ENCODE data around the gene CYLD. TPM values are rescaled to one million over a fixed set of nuclear protein-coding genes. Genes with fewer than 3 reads are reported as not detected.

The CYLD gene
- total and polyA plus RNA-seq, 2 of the 4 experiments (the other 2 are of a cell fraction), result 16.2 to 37.3 TPM

- no peak overlapping the region for H4K91ac ChIP-seq (ENCODE audit: insufficient read depth, low read depth, low read length)
- no TSS peak for BruUV-seq (replicated peaks)
- CTCF ChIA-PET, result no interaction called here
- H3K23ac ChIP-seq (ENCODE audit: low read depth, low read length), result no peak overlapping the region
- ATAC-seq (ENCODE audit: low read depth) (no peak), DNase-seq (no peak)
- no peak overlapping the region for H3K4me2 ChIP-seq (ENCODE audit: low read depth, low read length)
- H4K20me1 ChIP-seq (ENCODE audit: insufficient read depth, low read length), result no peaks in the 10 kb centered on the region
- H3K27me3 ChIP-seq (ENCODE audit: control insufficient read depth, insufficient read depth, low read length), result no peaks in the 10 kb centered on the region; the same call in 1 of the 2 replicates
- no peaks in the 10 kb centered on the region for H3K9me1 ChIP-seq (ENCODE audit: insufficient read depth, low read length)
- H2BK5ac ChIP-seq (ENCODE audit: low read depth, low read length, poor library complexity, severe bottlenecking), result no peak overlapping the region
- H2BK15ac ChIP-seq (ENCODE audit: low read depth, low read length), result no peak overlapping the region
- POLR2A ChIA-PET (ENCODE audit: unreplicated experiment), result no interaction called here
- WGBS, 2 experiments (ENCODE audit: extremely low coverage in 2 of 2, insufficient read length in 1 of 2), result no CpG with 5 or more reads among the region's 2 CpGs
- no peaks in the 10 kb centered on the region for H3K36me3 ChIP-seq (ENCODE audit: control insufficient read depth, insufficient read depth, low read length)
- no peak overlapping the region for H3K18ac ChIP-seq (ENCODE audit: low read depth, low read length)
- intact Hi-C loops (cut with micrococcal nuclease), result no loop called here
- H3K4me3 ChIP-seq (ENCODE audit: insufficient read depth, low read depth, low read length), result no peak overlapping the region
- no peaks in the 10 kb centered on the region for H3K79me1 ChIP-seq (ENCODE audit: low read depth in 1 of 2, low read length in 2 of 2)
- H3K14ac ChIP-seq (replicated peaks; ENCODE audit: low read depth, low read length), result no peak overlapping the region
- H3K4ac ChIP-seq (ENCODE audit: low read depth, low read length), result no peak overlapping the region
- dilution Hi-C loops (cut with HindIII; ENCODE audit: low sequenced_read_pairs, unreplicated experiment), result no loop called here
- no peak overlapping the region for H4K8ac ChIP-seq (ENCODE audit: low read depth in 2 of 2, low read length in 2 of 2)
- no peak overlapping the region; the same call in 1 of the 2 replicates for H3K56ac ChIP-seq (ENCODE audit: extremely low read depth, insufficient read depth, low read length)
- no peak overlapping the region for H4K5ac ChIP-seq (ENCODE audit: low read depth, low read length)
- H2BK120ac ChIP-seq (ENCODE audit: low read depth, low read length), result no peak overlapping the region
- no peak overlapping the region for H2BK20ac ChIP-seq (ENCODE audit: low read depth, low read length)
- no peak overlapping the region for H2AFZ ChIP-seq (replicated peaks; ENCODE audit: low read length, poor library complexity)
- no peak overlapping the region for H3K27ac ChIP-seq (ENCODE audit: insufficient read depth, low read length)
- no peak overlapping the region for H3K9ac ChIP-seq (ENCODE audit: low read depth, low read length)
- H3K9me3 ChIP-seq (ENCODE audit: control insufficient read depth, insufficient read depth, low read length), result no peaks in the 10 kb centered on the region; the same call in 1 of the 2 replicates
- no peaks in the 10 kb centered on the region for H3K4me1 ChIP-seq (ENCODE audit: control insufficient read depth, insufficient read depth, low read length)
- in situ Hi-C loops (cut with MboI; ENCODE audit: low sequenced_read_pairs), result no loop called here
- no peak for TF ChIP-seq CTCF (conservative IDR thresholded peaks at IDR 0.05; ENCODE audit: low read depth, low read length)
- no peak for TF ChIP-seq CEBPB (IDR thresholded peaks at IDR 0.05; ENCODE audit: low read depth, low read length)
- no peak for TF ChIP-seq MAFK (IDR thresholded peaks at IDR 0.05; ENCODE audit: low read depth, low read length)
- no peak for TF ChIP-seq RFX5 (IDR thresholded peaks at IDR 0.05; ENCODE audit: low read depth, low read length)
- no peak for TF ChIP-seq POLR2A (IDR thresholded peaks at IDR 0.05; ENCODE audit: low read depth, low read length)
- no peak for TF ChIP-seq FOS (IDR thresholded peaks at IDR 0.05; ENCODE audit: low read depth, low read length)
- no peak for TF ChIP-seq CHD1 (IDR thresholded peaks at IDR 0.05; ENCODE audit: low read depth, low read length)
- TF ChIP-seq SMC3 (IDR thresholded peaks at IDR 0.05; ENCODE audit: low read depth, low read length), result no peak
- TF ChIP-seq RAD21 (IDR thresholded peaks at IDR 0.05; ENCODE audit: low read length), result no peak
- TF ChIP-seq RCOR1 (IDR thresholded peaks at IDR 0.05; ENCODE audit: insufficient replicate concordance, low read length), result no peak
- TF ChIP-seq ELK1 (IDR thresholded peaks at IDR 0.05; ENCODE audit: borderline replicate concordance, low read depth, low read length), result no peak
- no peak overlapping the region for H2AK9ac ChIP-seq (replicated peaks; ENCODE audit: low read depth, low read length, poor library complexity)
- no peak overlapping the region for H2AK5ac ChIP-seq (ENCODE audit: low read depth, low read length)
These were observed 18.9 kb upstream of the CYLD start for GRCh38 chr16:50722960-50723359.

Data from IMR-90 (cell line).